ENCODE measurements around the gene FOXL3. TPM values are rescaled to one million over a fixed set of nuclear protein-coding genes. Genes with fewer than 3 reads are reported as not detected.

The FOXL3 gene
- total and polyA plus RNA-seq, 2 experiments from 2014 or later, result not detected

GRCh38 chr7:279821-280220 is 10.1 kb upstream of the FOXL3 start:
- Histone ChIP-seq H2AFZ (no peak overlapping the region), H3K4me1 (ENCODE audit: insufficient read depth) (no peaks in the 10 kb centered on the region), H4K20me1 (replicated peaks; ENCODE audit: insufficient read depth) (no peaks in the 10 kb centered on the region), H3K79me2 (replicated peaks; ENCODE audit: insufficient read depth) (no peaks in the 10 kb centered on the region), H3F3A (replicated peaks; ENCODE audit: low read depth) (no peaks in the 10 kb centered on the region), H3K4me2 (no peak overlapping the region), H3K36me3 (ENCODE audit: insufficient read depth) (peaks cover 4% of the 10 kb centered on the region; the same call in 1 of the 2 replicates), H3K4me3 (no peak overlapping the region), H3K27ac (ENCODE audit: low read depth) (no peak overlapping the region), H3K27me3 (ENCODE audit: insufficient read depth) (no peaks in the 10 kb centered on the region), H3K9me2 (ENCODE audit: insufficient read depth) (0 out of 2 replicates have a peak, but pooled peaks cover 5% of the 10 kb centered on the region)
- DNase-seq (ENCODE audit: low spot score) (no peak), ATAC-seq (no peak)
- Mint-ChIP-seq H3K9me3 (peaks cover 71% of the 10 kb centered on the region), H3K4me3 (no peak overlapping the region), H3K4me1 (no peaks in the 10 kb centered on the region), H3K27ac (no peak overlapping the region), H3K36me3 (ENCODE audit: low read depth) (peaks cover 30% of the 10 kb centered on the region), H3K27me3 (ENCODE audit: insufficient read depth, low read depth, poor library complexity) (peaks cover 8% of the 10 kb centered on the region)
- TF ChIP-seq ETS1 (IDR thresholded peaks at IDR 0.05) (no peak), JUNB (IDR thresholded peaks at IDR 0.05; ENCODE audit: unreplicated experiment) (no peak), REST (IDR thresholded peaks at IDR 0.05; ENCODE audit: unreplicated experiment) (no peak), CTCF (conservative IDR thresholded peaks at IDR 0.05; ENCODE audit: low read depth in 2 of 2) (no peak), POLR2AphosphoS5 (IDR thresholded peaks at IDR 0.05; ENCODE audit: low read depth) (no peak), ZNF462 (CRISPR knock-in tag; IDR thresholded peaks at IDR 0.05) (no peak), ZNF331 (CRISPR knock-in tag; IDR thresholded peaks at IDR 0.05; ENCODE audit: low read depth) (no peak), EZH2phosphoT487 (IDR thresholded peaks at IDR 0.05; ENCODE audit: unreplicated experiment) (no peak), ZNF114 (CRISPR knock-in tag; IDR thresholded peaks at IDR 0.05) (no peak), STAT1 (IDR thresholded peaks at IDR 0.05; ENCODE audit: unreplicated experiment) (no peak)

All from GM23338 (cell line).